Measurements from ENCODE around the gene ACSM6.

Gene ACSM6

DNA sequence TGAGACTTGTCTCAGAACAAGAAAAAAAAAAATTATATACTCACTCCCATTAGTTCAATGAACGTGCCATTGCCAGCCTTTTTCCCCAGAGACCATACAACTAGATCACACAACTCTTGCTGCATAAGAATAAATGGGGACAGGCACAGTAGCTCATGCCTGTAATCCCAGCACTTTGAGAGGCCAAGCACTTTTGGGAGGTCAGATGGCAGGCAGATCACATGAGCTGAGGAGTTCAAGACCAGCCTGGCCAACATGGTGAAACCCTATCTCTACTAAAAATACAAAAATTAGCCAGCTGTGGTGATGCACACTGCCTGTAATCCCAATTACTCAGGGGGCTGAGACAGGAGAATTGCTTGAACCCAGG, 83.1 kb downstream of the ACSM6 start:
- no peak for DNase-seq (ENCODE audit: low read depth)
- no peak overlapping the region for H3K4me3 ChIP-seq (ENCODE audit: low read depth, low read length)
- no peak for TF ChIP-seq CTCF (IDR thresholded peaks at IDR 0.05; ENCODE audit: control insufficient read depth, extremely low read depth, insufficient read depth)

DNA sequence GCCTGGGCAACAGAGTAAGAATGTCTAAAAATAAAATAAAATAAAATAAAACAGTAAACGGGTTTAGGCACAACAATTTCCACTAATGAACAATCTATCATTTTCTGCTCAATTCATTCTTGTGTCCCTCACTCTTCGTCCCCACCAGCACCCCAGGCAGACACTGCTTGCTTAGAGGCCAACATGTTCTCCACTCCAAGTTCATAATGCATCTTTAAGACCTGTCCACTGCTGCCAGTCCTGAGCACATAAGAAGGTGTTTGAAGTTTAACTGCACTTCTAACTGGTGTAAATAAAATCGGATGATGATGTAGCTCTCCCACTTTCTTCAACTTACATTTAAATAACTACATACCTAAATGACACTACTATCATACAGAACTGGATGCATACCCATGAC, 83.6 kb downstream of the ACSM6 start:
- no peak for TF ChIP-seq CTCF (IDR thresholded peaks at IDR 0.05; ENCODE audit: control insufficient read depth, extremely low read depth, insufficient read depth)
- H3K4me3 ChIP-seq (ENCODE audit: low read depth, low read length): no peak overlapping the region
- DNase-seq (ENCODE audit: low read depth): no peak
